AG04450 (cell line): ENCODE data around the gene CCDC157. TPM values are rescaled to one million over a fixed set of nuclear protein-coding genes. Genes with fewer than 3 reads are reported as not detected.

ENCODE experiments used
- CTCF ChIA-PET: fragments of 300-600, 350-600 bp; formaldehyde crosslinking; extraction: SDS; loops from one replicate; lab custom pipeline; 2022; ENCODE audit warnings: antibody characterized with exemption, inconsistent platforms; lab: Charles Lee
- POLR2A ChIA-PET: fragments of 350-600 bp; formaldehyde crosslinking; extraction: SDS; loops from one replicate; lab custom pipeline; 2021; ENCODE audit warnings: antibody characterized with exemption, inconsistent platforms; lab: Yijun Ruan, JAX
- DNase-seq: peaks from one replicate; pipeline ENCODE4 v3.0.0-alpha.2; 2011; ENCODE audit warnings: low read depth, low spot score
- H3K27ac ChIP-seq: one replicate; pipeline ENCODE4 v1.5.1; 2012; ENCODE audit warnings: low read depth, low read length, control low read depth
- H3K27me3 ChIP-seq: one replicate; pipeline ENCODE4 v1.6.0; 2012; ENCODE audit warnings: low read length; ENCODE audit not compliant: control insufficient read depth, insufficient read depth
- H3K4me3 ChIP-seq: 2 replicates; pipeline ENCODE4 v1.5.1; 2011; ENCODE audit warnings: mild to moderate bottlenecking, low read depth, low read length, control low read depth
- H3K9me3 ChIP-seq: 2 replicates; pipeline ENCODE4 v1.5.1; 2012; ENCODE audit warnings: low read length; ENCODE audit not compliant: control insufficient read depth, insufficient read depth
- CTCF ChIP-seq: IDR thresholded peaks from 2 replicates; pipeline ENCODE4 v1.5.1; 2011; ENCODE audit warnings: low read depth, low read length, control low read depth, inconsistent platforms
- polyA plus RNA-seq: library from polyadenylated mRNA; depleted of rRNA; stranded (reverse); fragments of >200 nt; gene quantifications from 2 replicates; pipeline ENCODE4 v1.2.3, GENCODE V29; 2011

CCDC157 gene
- polyA plus RNA-seq, 1 experiment: 1.6 TPM

- ChIA-PET POLR2A (no interaction called here), CTCF (no interaction called here)
- no peak for DNase-seq
- Histone ChIP-seq H3K9me3 (no peaks in the 10 kb centered on the region), H3K27ac (no peak overlapping the region), H3K27me3 (no peaks in the 10 kb centered on the region), H3K4me3 (no peak overlapping the region)
- no peak for TF ChIP-seq CTCF
Observed at GRCh38 chr22:30406400-30406799, 49.6 kb downstream of the CCDC157 start.

GRCh38 chr22:30408388-30409102, 51.7 kb downstream of the CCDC157 start:
- H3K27me3 ChIP-seq: no peaks in the 10 kb centered on the region
- no peak overlapping the region for H3K4me3 ChIP-seq
- peak overlapping the region; percentile 11 for H3K27ac ChIP-seq
- DNase-seq: no peak
- ChIA-PET CTCF (interaction anchor here (1.8 kb wide), 1 partner anchor 18 kb away, joined by 6 read pairs; no protein-coding TSS in a partner anchor), POLR2A (interaction anchor here (1.1 kb wide), 1 partner anchor 15 kb away, joined by 3 read pairs; no protein-coding TSS in a partner anchor)
- no peak for TF ChIP-seq CTCF
- H3K9me3 ChIP-seq: no peaks in the 10 kb centered on the region

GRCh38 chr22:30411780-30412179, 55.0 kb downstream of the CCDC157 start:
- H3K9me3 ChIP-seq: no peaks in the 10 kb centered on the region
- H3K4me3 ChIP-seq: no peak overlapping the region
- no peak for DNase-seq
- H3K27ac ChIP-seq: no peak overlapping the region
- CTCF ChIA-PET: interaction anchor here (0.6 kb wide), 1 partner anchor 822 kb away, joined by 4 read pairs; no protein-coding TSS in a partner anchor
- TF ChIP-seq CTCF: no peak
- no peaks in the 10 kb centered on the region for H3K27me3 ChIP-seq
- POLR2A ChIA-PET: no interaction called here

- CTCF ChIA-PET: interaction anchor here (1.3 to 1.4 kb wide), 2 partner anchors 11 to 25 kb away, joined by 4 to 5 read pairs; no protein-coding TSS in a partner anchor
- DNase-seq: no peak
- no peak for TF ChIP-seq CTCF
- H3K4me3 ChIP-seq: no peak overlapping the region
- POLR2A ChIA-PET: interaction anchor here (0.7 kb wide), 1 partner anchor 66 kb away, joined by 9 read pairs; no protein-coding TSS in a partner anchor
- no peaks in the 10 kb centered on the region for H3K9me3 ChIP-seq
- no peak overlapping the region for H3K27ac ChIP-seq
- H3K27me3 ChIP-seq: no peaks in the 10 kb centered on the region
Observed at GRCh38 chr22:30413001-30413400, 56.2 kb downstream of the CCDC157 start.
